ENCODE data around the gene OCEL1. TPM values are rescaled to one million over a fixed set of nuclear protein-coding genes. Genes with fewer than 3 reads are reported as not detected.

Gene OCEL1
- total RNA-seq, 1 experiment from 2014 or later = 25.7 TPM

GRCh38 chr19:17225053-17225452, 973 bp upstream of the OCEL1 start:
- Histone ChIP-seq H3T11ph (ENCODE audit: low read length) (no peak overlapping the region), H3K79me2 (ENCODE audit: insufficient read depth, low read length) (no peaks in the 10 kb centered on the region), H4K8ac (replicated peaks; ENCODE audit: insufficient read length, low read depth, low read length) (no peak overlapping the region), H3K9ac (ENCODE audit: extremely low read depth, insufficient read length, low read length) (no peak overlapping the region), H2BK15ac (ENCODE audit: low read depth, low read length) (no peak overlapping the region), H4K91ac (ENCODE audit: insufficient read length, low read depth, low read length) (no peak overlapping the region), H3K18ac (ENCODE audit: insufficient read length, low read depth, low read length) (no peak overlapping the region), H3K4ac (ENCODE audit: low read depth, low read length) (no peak overlapping the region), H3K23ac (ENCODE audit: insufficient read length, low read depth, low read length) (no peak overlapping the region), H3K56ac (ENCODE audit: insufficient read length, low read depth, low read length) (no peak overlapping the region), H3K9me3 (ENCODE audit: control insufficient read depth, low read depth, low read length) (no peaks in the 10 kb centered on the region), H2AK5ac (ENCODE audit: insufficient read length, low read length) (no peak overlapping the region), H2AFZ (ENCODE audit: low read length) (no peak overlapping the region), H3K79me1 (ENCODE audit: insufficient read depth, low read depth, low read length, poor library complexity, severe bottlenecking) (no peaks in the 10 kb centered on the region), H2BK120ac (ENCODE audit: low read depth, low read length, poor library complexity, severe bottlenecking) (no peak overlapping the region), H3K27ac (ENCODE audit: insufficient read length, low read depth, low read length) (no peak overlapping the region), H3K27me3 (ENCODE audit: insufficient read depth, low read length) (no peaks in the 10 kb centered on the region), H2BK20ac (ENCODE audit: low read depth, low read length, poor library complexity, severe bottlenecking) (no peak overlapping the region), H2BK5ac (ENCODE audit: insufficient read length, low read length) (no peak overlapping the region), H4K20me1 (ENCODE audit: control insufficient read depth, insufficient read depth, insufficient read length) (no peaks in the 10 kb centered on the region), H2BK12ac (ENCODE audit: insufficient read length, low read depth, low read length) (no peak overlapping the region), H3K23me2 (ENCODE audit: insufficient read length, low read depth, low read length, poor library complexity, severe bottlenecking) (peaks cover 5% of the 10 kb centered on the region), H3K4me1 (ENCODE audit: insufficient read depth, low read length) (no peaks in the 10 kb centered on the region; the same call in 1 of the 2 replicates), H3K14ac (ENCODE audit: insufficient read depth, low read length) (no peak overlapping the region), H4K5ac (ENCODE audit: insufficient read length, low read depth, low read length) (no peak overlapping the region), H3K4me2 (ENCODE audit: insufficient read depth, insufficient read length, low read length) (no peak overlapping the region)
- Mint-ChIP-seq H3K27me3 (ENCODE audit: low read depth) (no peaks in the 10 kb centered on the region), H3K27ac (no peak overlapping the region), H3K9me3 (no peaks in the 10 kb centered on the region), H3K4me3 (peak overlapping the region; percentile 24 to 60; a peak in 1 of 5 replicates), H3K4me1 (peaks cover 8 to 21% of the 10 kb centered on the region in 2 experiments), H3K36me3 (ENCODE audit: insufficient read depth in 1 of 3, low read depth in 3 of 3) (peaks cover 0 to 7% (median 4%) of the 10 kb centered on the region in 3 experiments; a peak in 3 of 7 replicates)
- TF ChIP-seq CTCF (conservative IDR thresholded peaks at IDR 0.05) = no peak
- WGBS (ENCODE audit: extremely low coverage, insufficient read length, low lambda C conversion rate) = no CpG with 5 or more reads among the region's 10 CpGs
- no peak for DNase-seq

All from H9 (cell line).